A549 (cell line): Measurements from ENCODE around the gene ZNF26. TPM values are rescaled to one million over a fixed set of nuclear protein-coding genes. Genes with fewer than 3 reads are reported as not detected.

Experiments
- ATAC-seq, 2 experiments: fragments of 200-7000 bp in 1 of 2; fragments of >200 bp in 1 of 2; cut with Nextera tagmentation in 1 of 2; cut with Tn5 transposase in 1 of 2; 3 replicates each; pipeline versions ENCODE4 v1.8.0 to v1.9.1; 2018 to 2020; ENCODE audit warnings: mild to moderate bottlenecking in 1 of 2, moderate library complexity in 1 of 2
- CTCF ChIA-PET: fragments of 300-600 bp; sonication (Branson Sonifier 250); formaldehyde crosslinking; extraction: SDS; loops from one replicate; lab custom pipeline; 2021; ENCODE audit warnings: antibody characterized with exemption, inconsistent platforms; lab: Yijun Ruan, JAX
- POLR2A ChIA-PET: fragments of 350-600 bp; formaldehyde crosslinking; extraction: SDS; loops from one replicate; lab custom pipeline; 2021; ENCODE audit warnings: antibody characterized with exemption, inconsistent platforms; lab: Yijun Ruan, JAX
- DNase-seq, 2 experiments: peaks; one replicate each; pipeline versions ENCODE4 v3.0.0 to v3.0.0-alpha.2; 2011 to 2016; ENCODE audit warnings: low read depth in 1 of 2, low spot score in 1 of 2
- FAIRE-seq: peaks from 2 replicates; lab custom pipeline; 2011; peaks lifted over from hg19 to GRCh38; lab: Jason Lieb, UNC
- H3K27ac ChIP-seq, 2 experiments: fragments of >200 bp; sonication (Bioruptor Twin); formaldehyde crosslinking; 3 replicates each; pipeline ENCODE4 v1.5.1; 2016 to 2017
- H3K4me1 ChIP-seq: fragments of >200 bp; sonication (Bioruptor Twin); formaldehyde crosslinking; 3 replicates; pipeline ENCODE4 v1.6.1; 2016
- H3K4me2 ChIP-seq: fragments of >200 bp; sonication (Bioruptor Twin); formaldehyde crosslinking; 3 replicates; pipeline ENCODE4 v1.6.1; 2016
- H3K4me3 ChIP-seq: fragments of >200 bp; sonication (Bioruptor Twin); formaldehyde crosslinking; 3 replicates; pipeline ENCODE4 v1.5.1; 2016
- H3K9me3 ChIP-seq: fragments of >200 bp; sonication (Bioruptor Twin); formaldehyde crosslinking; 3 replicates; pipeline ENCODE4 v1.6.1; 2016
- BHLHE40 ChIP-seq: IDR thresholded peaks from 2 replicates; pipeline ENCODE4 v1.6.1; 2012; ENCODE audit warnings: low read depth, low read length, inconsistent platforms
- CEBPB ChIP-seq, 2 experiments: fragments of >200 bp in 1 of 2; sonication (Bioruptor Twin) in 1 of 2; formaldehyde crosslinking in 1 of 2; IDR thresholded peaks; 2 replicates each; pipeline ENCODE4 v1.6.1; 2012 to 2016
- CHD4 ChIP-seq: fragments of 200-600 bp; sonication (generic); IDR thresholded peaks from 2 replicates; pipeline ENCODE4 v1.6.1; 2016; ENCODE audit warnings: antibody characterized with exemption, mild to moderate bottlenecking, borderline replicate concordance
- CTCF ChIP-seq: fragments of >200 bp; sonication (Bioruptor Twin); formaldehyde crosslinking; IDR thresholded peaks from 3 replicates; pipeline ENCODE4 v1.5.1; 2016
- E2F6 ChIP-seq: IDR thresholded peaks from 2 replicates; pipeline ENCODE4 v1.6.1; 2012; ENCODE audit warnings: low read depth, borderline replicate concordance
- FOXS1 ChIP-seq: fragments of 250-450 bp; sonication (Bioruptor Pico); IDR thresholded peaks from 2 replicates; pipeline ENCODE4 v1.5.0; 2020; ENCODE audit warnings: mild to moderate bottlenecking, moderate library complexity
- HDAC2 ChIP-seq: fragments of 200-600 bp; sonication (generic); IDR thresholded peaks from 2 replicates; pipeline ENCODE4 v1.6.1; 2016
- HES2 ChIP-seq: fragments of >200 bp; sonication (Bioruptor Twin); formaldehyde crosslinking; IDR thresholded peaks from 2 replicates; pipeline ENCODE4 v1.6.1; 2016
- HMGXB4 ChIP-seq: fragments of 250-450 bp; sonication (Bioruptor Pico); IDR thresholded peaks from 2 replicates; pipeline ENCODE4 v1.5.0; 2021; ENCODE audit warnings: mild to moderate bottlenecking, moderate library complexity, borderline replicate concordance
- HOXB5 ChIP-seq: fragments of 250-450 bp; sonication (Bioruptor Pico); IDR thresholded peaks from 2 replicates; pipeline ENCODE4 v1.5.0; 2020; ENCODE audit warnings: mild to moderate bottlenecking, moderate library complexity
- JUNB ChIP-seq: fragments of >200 bp; sonication (Bioruptor Twin); formaldehyde crosslinking; IDR thresholded peaks from 2 replicates; pipeline ENCODE4 v1.6.1; 2016
- KDM1A ChIP-seq: fragments of 200-600 bp; sonication (generic); IDR thresholded peaks from 2 replicates; pipeline ENCODE4 v1.6.1; 2016; ENCODE audit warnings: low read depth, mild to moderate bottlenecking
- MAFK ChIP-seq: fragments of 450-650 bp; IDR thresholded peaks from 2 replicates; pipeline ENCODE4 v1.6.1; 2014; ENCODE audit not compliant: partially characterized antibody
- MAX ChIP-seq: IDR thresholded peaks from 2 replicates; pipeline ENCODE4 v1.6.1; 2012
- MYC ChIP-seq: IDR thresholded peaks from 2 replicates; pipeline ENCODE4 v1.6.1; 2012; ENCODE audit warnings: mild to moderate bottlenecking, inconsistent platforms, low read length, improper control_type of control experiment, borderline replicate concordance
- NFE2L2 ChIP-seq: fragments of 150-350 bp; conservative IDR thresholded peaks from 2 replicates; pipeline ENCODE4 v1.6.1; 2014; ENCODE audit warnings: low read length
- NPAS2 ChIP-seq: fragments of 250-450 bp; sonication (Bioruptor Pico); IDR thresholded peaks from 2 replicates; pipeline ENCODE4 v1.8.0; 2022; ENCODE audit warnings: mild to moderate bottlenecking, moderate library complexity, borderline replicate concordance
- RFX5 ChIP-seq: fragments of 450-650 bp; IDR thresholded peaks from 2 replicates; pipeline ENCODE4 v1.7.1; 2014; ENCODE audit warnings: antibody characterized with exemption, mild to moderate bottlenecking, moderate library complexity
- RNF2 ChIP-seq: fragments of 200-600 bp; sonication (generic); IDR thresholded peaks from 2 replicates; pipeline ENCODE4 v1.6.1; 2016; ENCODE audit warnings: low read depth, mild to moderate bottlenecking, antibody characterized with exemption, moderate library complexity, borderline replicate concordance
- SMC3 ChIP-seq: fragments of >200 bp; sonication (Bioruptor Twin); formaldehyde crosslinking; IDR thresholded peaks from 3 replicates; pipeline ENCODE4 v1.6.1; 2018; ENCODE audit warnings: inconsistent platforms
- SREBF2 ChIP-seq: fragments of 450-650 bp; IDR thresholded peaks from 2 replicates; pipeline ENCODE4 v1.6.1; 2014; ENCODE audit warnings: mild to moderate bottlenecking, moderate library complexity
- USF2 ChIP-seq: fragments of 450-650 bp; IDR thresholded peaks from 2 replicates; pipeline ENCODE4 v1.6.1; 2014; ENCODE audit warnings: antibody characterized with exemption
- ZC3H11A ChIP-seq: fragments of 450-650 bp; IDR thresholded peaks from 2 replicates; pipeline ENCODE4 v1.6.1; 2014; ENCODE audit warnings: antibody characterized with exemption, mild to moderate bottlenecking
- ZFP36 ChIP-seq: fragments of 450-650 bp; IDR thresholded peaks from 2 replicates; pipeline ENCODE4 v1.6.1; 2014; ENCODE audit warnings: borderline replicate concordance; ENCODE audit not compliant: partially characterized antibody
- WGBS: methylation state at CpG from one replicate; pipeline ENCODE4 v1.1.6; 2017; ENCODE audit errors: missing lambda C conversion rate; 5-methylcytosine and 5-hydroxymethylcytosine counted together
- polyA plus RNA-seq, 4 experiments: library from polyadenylated mRNA; depleted of rRNA in 3 of 4; stranded (reverse); fragments of >200 nt; fragmentation: RNase III in 1 of 4; extraction: RNeasy Plus Mini Kit Qiagen cat#74134 plus additional on column Dnase treatment in 1 of 4; gene quantifications; 2 replicates in 3 of 4; 3 replicates in 1 of 4; pipeline ENCODE4 v1.2.3, GENCODE V29; 2011 to 2017

Gene ZNF26
- polyA plus RNA-seq, 2 of the 4 experiments (the other 2 are of a cell fraction): 6.5 to 11.3 TPM

GRCh38 chr12:133010657-133011297 lies 24.6 kb downstream of the ZNF26 start:
- peak in 1 of 2 experiments; percentile 54 for DNase-seq
- CTCF ChIA-PET: interaction anchor here (0.7 to 1.1 kb wide), 2 partner anchors 19 to 36 kb away, joined by 3 read pairs; no protein-coding TSS in a partner anchor
- no peak for TF ChIP-seq JUNB
- TF ChIP-seq BHLHE40: no peak
- TF ChIP-seq HDAC2: no peak
- TF ChIP-seq HMGXB4: no peak
- 0 out of 2 replicates have a peak, but pooled peaks have one; percentile 23 for TF ChIP-seq HES2
- no peak for TF ChIP-seq SREBF2
- TF ChIP-seq HOXB5 (CRISPR knock-in tag): no peak
- no peak for TF ChIP-seq ZFP36
- peak; percentile 62; the same call in 1 of the 2 replicates for TF ChIP-seq KDM1A
- TF ChIP-seq CEBPB (IDR thresholded peaks at IDR 0.05): no peak
- no peak for FAIRE-seq
- no peak overlapping the region for H3K4me2 ChIP-seq
- H3K4me3 ChIP-seq: no peak overlapping the region
- no peak overlapping the region for H3K27ac ChIP-seq
- H3K9me3 ChIP-seq: peaks cover 95% of the 10 kb centered on the region
- no peaks in the 10 kb centered on the region for H3K4me1 ChIP-seq
- POLR2A ChIA-PET: no interaction called here
- WGBS: 95% methylated on average over 6 of the region's 6 CpGs
- no peak for ATAC-seq

- H3K4me3 ChIP-seq: no peak overlapping the region
- H3K27ac ChIP-seq: no peak overlapping the region
- DNase-seq (no peak), ATAC-seq (no peak), FAIRE-seq (no peak)
- ChIA-PET POLR2A (no interaction called here), CTCF (no interaction called here)
- H3K4me2 ChIP-seq: no peak overlapping the region
- H3K9me3 ChIP-seq: peaks cover 90% of the 10 kb centered on the region
- H3K4me1 ChIP-seq: no peaks in the 10 kb centered on the region
- TF ChIP-seq CHD4: no peak
- 61% methylated on average over 2 of the region's 2 CpGs for WGBS
These were observed 37.4 kb downstream of the ZNF26 start for GRCh38 chr12:133023566-133023965.

- Histone ChIP-seq H3K4me3 (no peak overlapping the region), H3K27ac (no peak overlapping the region), H3K9me3 (peaks cover 84% of the 10 kb centered on the region), H3K4me2 (no peak overlapping the region), H3K4me1 (no peaks in the 10 kb centered on the region)
- DNase-seq (no peak), ATAC-seq (no peak), FAIRE-seq (no peak)
- 57% methylated on average over 7 of the region's 7 CpGs for WGBS
- POLR2A ChIA-PET: no interaction called here
- TF ChIP-seq RFX5: no peak
- no peak for TF ChIP-seq MAX
- TF ChIP-seq MYC: no peak
- no peak for TF ChIP-seq NFE2L2
- no peak for TF ChIP-seq NPAS2 (CRISPR knock-in tag)
- TF ChIP-seq FOXS1: no peak
- TF ChIP-seq RNF2: no peak
- TF ChIP-seq MAFK: no peak
- no peak for TF ChIP-seq JUNB
- no peak for TF ChIP-seq E2F6
- no peak for TF ChIP-seq USF2
- no peak for TF ChIP-seq ZC3H11A
- TF ChIP-seq SMC3: no peak
- TF ChIP-seq CTCF: no peak
- CTCF ChIA-PET: interaction anchor here (0.6 to 1.4 kb wide), 2 partner anchors 13 to 21 kb away, joined by 4 read pairs; no protein-coding TSS in a partner anchor
These were observed 40.8 kb downstream of the ZNF26 start for GRCh38 chr12:133026996-133027395.
